B cell (primary cell): ENCODE measurements around the gene NF2. TPM values are rescaled to one million over a fixed set of nuclear protein-coding genes. Genes with fewer than 3 reads are reported as not detected.

Experiments used
- ATAC-seq: fragments of 200-7000 bp; cut with Tn5 transposase; one replicate; pipeline ENCODE4 v1.10.0; 2021; ENCODE audit warnings: low read depth, mild to moderate bottlenecking, moderate number of reproducible peaks, moderate library complexity
- CTCF ChIA-PET: fragments of 350-600 bp; sonication (Branson Sonifier 250); formaldehyde crosslinking; loops from one replicate; lab custom pipeline; 2021; ENCODE audit warnings: antibody characterized with exemption, inconsistent platforms; lab: Charles Lee
- POLR2A ChIA-PET: fragments of 350-600 bp; sonication (Branson Sonifier 250); formaldehyde crosslinking; loops from one replicate; lab custom pipeline; 2021; ENCODE audit warnings: antibody characterized with exemption; lab: Charles Lee
- DNase-seq: peaks from one replicate; pipeline ENCODE4 v3.0.0; 2013
- H2AFZ ChIP-seq: 2 replicates; pipeline ENCODE4 v1.6.1; 2012; ENCODE audit warnings: mild to moderate bottlenecking, low read depth, low read length; ENCODE audit not compliant: insufficient read depth, poor library complexity, severe bottlenecking
- H3K27ac ChIP-seq, 2 donors: 1 replicate in 1 of 2; 2 replicates in 1 of 2; pipeline ENCODE4 v1.5.1; 2012 to 2013; ENCODE audit warnings: low read length in 2 of 2, mild to moderate bottlenecking in 2 of 2, moderate library complexity in 1 of 2
- H3K27me3 ChIP-seq, 4 experiments: fragments of 200-600 bp in 1 of 4; sonication (generic) in 1 of 4; replicated peaks in 1 of 4; 1 replicate in 2 of 4; 2 replicates in 2 of 4; pipeline versions ENCODE4 v1.6.1 to v1.7.0; 2013 to 2016; ENCODE audit warnings: low read length in 3 of 4, mild to moderate bottlenecking in 2 of 4, mixed read lengths in 1 of 4, moderate library complexity in 1 of 4; ENCODE audit not compliant: insufficient read depth in 4 of 4, control insufficient read depth in 3 of 4; ENCODE audit errors: control extremely low read depth in 1 of 4
- H3K36me3 ChIP-seq, 2 experiments: replicated peaks in 1 of 2; 1 replicate in 1 of 2; 2 replicates in 1 of 2; pipeline versions ENCODE4 v1.6.1 to v1.7.1; 2013; ENCODE audit warnings: low read length in 1 of 2; ENCODE audit not compliant: insufficient read depth in 2 of 2, control insufficient read depth in 1 of 2; ENCODE audit errors: control extremely low read depth in 1 of 2, extremely low read depth in 1 of 2
- H3K4me1 ChIP-seq, 2 donors: fragments of 200-600 bp in 1 of 2; sonication (generic) in 1 of 2; 1 replicate in 1 of 2; 2 replicates in 1 of 2; pipeline versions ENCODE4 v1.5.1 to v1.6.1; 2013 to 2017; ENCODE audit warnings: low read length in 2 of 2; ENCODE audit not compliant: control insufficient read depth in 2 of 2, insufficient read depth in 2 of 2
- H3K4me2 ChIP-seq: replicated peaks from 2 replicates; pipeline ENCODE3; 2012; ENCODE audit warnings: mild to moderate bottlenecking, low read depth, low read length; ENCODE audit not compliant: poor library complexity, severe bottlenecking
- H3K4me3 ChIP-seq, 5 experiments: fragments of 200-600 bp in 1 of 5; sonication (generic) in 1 of 5; 1 replicate in 3 of 5; 2 replicates in 2 of 5; pipeline versions ENCODE4 v1.5.1 to v1.7.0; 2011 to 2016; ENCODE audit warnings: low read length in 4 of 5, mild to moderate bottlenecking in 4 of 5, low read depth in 2 of 5, control low read depth in 1 of 5, moderate library complexity in 1 of 5; ENCODE audit not compliant: insufficient read depth in 1 of 5; ENCODE audit errors: control extremely low read depth in 1 of 5, extremely low read depth in 1 of 5
- H3K79me2 ChIP-seq: fragments of 200-600 bp; sonication (generic); one replicate; pipeline ENCODE4 v1.6.0; 2016; ENCODE audit warnings: low read length; ENCODE audit not compliant: control insufficient read depth, insufficient read depth
- H3K9ac ChIP-seq: fragments of 200-600 bp; sonication (generic); 2 replicates; pipeline ENCODE4 v1.6.1; 2017; ENCODE audit warnings: mild to moderate bottlenecking, low read length, moderate library complexity
- H3K9me3 ChIP-seq, 3 donors: one replicate each; pipeline versions ENCODE4 v1.6.1 to v1.7.1; 2013; ENCODE audit warnings: low read length in 2 of 3; ENCODE audit not compliant: control insufficient read depth in 2 of 3, insufficient read depth in 1 of 3; ENCODE audit errors: control extremely low read depth in 1 of 3
- H4K20me1 ChIP-seq: 2 replicates; pipeline ENCODE4 v1.6.0; 2012; ENCODE audit warnings: mild to moderate bottlenecking, low read length; ENCODE audit not compliant: insufficient read depth, control insufficient read depth, poor library complexity, severe bottlenecking
- H3K27ac Mint-ChIP-seq: one replicate; pipeline ENCODE4 v1.8.0; 2021; ENCODE audit warnings: mixed read lengths
- H3K27me3 Mint-ChIP-seq: one replicate; pipeline ENCODE4 v1.8.0; 2021; ENCODE audit warnings: mixed read lengths
- H3K4me1 Mint-ChIP-seq: one replicate; pipeline ENCODE4 v1.8.0; 2021; ENCODE audit warnings: mixed read lengths
- H3K4me3 Mint-ChIP-seq: one replicate; pipeline ENCODE4 v1.8.0; 2021; ENCODE audit warnings: mixed read lengths
- H3K9me3 Mint-ChIP-seq: one replicate; pipeline ENCODE4 v1.8.0; 2022; ENCODE audit warnings: mixed read lengths; ENCODE audit not compliant: insufficient read depth
- CTCF ChIP-seq: fragments of 200-600 bp; IDR thresholded peaks from one replicate; pipeline ENCODE4 v1.8.0; 2022; ENCODE audit warnings: antibody characterized with exemption, mild to moderate bottlenecking
- EZH2 ChIP-seq: IDR thresholded peaks from 2 replicates; pipeline ENCODE4 v1.6.1; 2012; ENCODE audit warnings: borderline replicate concordance, low read depth, mild to moderate bottlenecking, moderate library complexity, low read length; ENCODE audit not compliant: insufficient read depth, poor library complexity, severe bottlenecking
- WGBS: methylation state at CpG from one replicate; pipeline ENCODE4 v1.1.5; 2013; ENCODE audit warnings: missing lambda C conversion rate; ENCODE audit not compliant: insufficient coverage; 5-methylcytosine and 5-hydroxymethylcytosine counted together
- intact Hi-C: fragments of 100-400 bp; cut with micrococcal nuclease; formaldehyde crosslinking; loops from one replicate; pipeline ENCODE4 v1.10.0; 2022
- polyA plus RNA-seq: library from polyadenylated mRNA; depleted of rRNA; stranded (reverse); fragments of >200 nt; gene quantifications from 2 replicates; pipeline ENCODE4 v1.2.3, GENCODE V29; 2012
- total RNA-seq, 2 donors: library from RNA; stranded (reverse); fragments of 120-200 nt in 1 of 2; gene quantifications; 1 replicate in 1 of 2; 2 replicates in 1 of 2; pipeline versions ENCODE4 v1.2.3 to v1.2.4, GENCODE V29; 2013 to 2022

Gene NF2
- total and polyA plus RNA-seq, 2 donors (not counting 1 experiment from before 2014, with no cell fraction given), result 9.4 to 26.6 TPM

DNA sequence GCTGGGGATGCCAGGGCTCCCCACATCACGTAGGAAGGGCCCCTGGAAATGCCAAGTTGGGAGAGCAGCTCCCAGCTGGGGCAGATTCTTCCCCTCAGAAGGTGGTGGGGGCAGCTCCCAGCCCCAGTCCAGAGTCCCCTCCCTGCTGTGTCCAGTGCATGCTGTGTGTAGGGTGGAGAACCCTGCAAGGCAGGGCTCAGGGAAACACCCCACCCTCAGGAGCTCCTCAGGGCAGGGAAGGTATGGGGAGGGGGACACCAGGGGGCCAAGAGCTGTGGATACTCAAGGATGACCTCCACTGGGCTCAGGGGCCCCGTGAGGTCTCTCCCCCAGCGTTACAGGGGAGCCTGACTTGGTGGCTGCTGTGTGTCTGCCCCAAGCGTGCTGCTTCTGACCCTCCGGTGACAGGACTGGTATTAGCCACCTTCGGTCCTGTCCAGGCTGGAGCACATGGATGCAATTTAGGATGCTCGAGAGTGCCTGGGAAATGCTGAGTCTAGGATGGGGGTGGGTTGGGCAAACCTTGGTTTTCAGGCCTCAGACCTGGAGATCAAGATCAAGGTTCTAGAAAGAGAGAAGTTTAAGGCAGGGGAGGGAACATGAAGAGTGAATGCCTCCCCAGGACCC, 100.2 kb downstream of the NF2 start:
- no peak for ATAC-seq
- H3K27ac ChIP-seq, result no peak overlapping the region
- H3K4me2 ChIP-seq, result peak overlapping the region; percentile 46
- peaks cover 0 to 19% (median 4%) of the 10 kb centered on the region in 4 experiments for H3K27me3 ChIP-seq
- H3K79me2 ChIP-seq, result no peaks in the 10 kb centered on the region
- TF ChIP-seq EZH2 (no peak), CTCF (no peak)
- no peaks in the 10 kb centered on the region for H4K20me1 ChIP-seq
- no peak overlapping the region for H3K4me3 Mint-ChIP-seq
- no peak overlapping the region for H2AFZ ChIP-seq
- no peak for DNase-seq
- H3K4me1 ChIP-seq, result peaks cover 19 to 28% of the 10 kb centered on the region in 2 donors
- peaks cover 0 to 2% (median 0%) of the 10 kb centered on the region in 3 donors for H3K9me3 ChIP-seq
- intact Hi-C loops, result no loop called here
- no peak overlapping the region for H3K27ac Mint-ChIP-seq
- H3K4me1 Mint-ChIP-seq, result peaks cover 20% of the 10 kb centered on the region
- H3K27me3 Mint-ChIP-seq, result peaks cover 11% of the 10 kb centered on the region
- no peaks in the 10 kb centered on the region for H3K36me3 ChIP-seq
- H3K4me3 ChIP-seq, result no peak overlapping the region
- POLR2A ChIA-PET, result no interaction called here
- CTCF ChIA-PET, result no interaction called here
- WGBS, result 86% methylated on average over 6 of the region's 7 CpGs
- peak overlapping the region; percentile 23 for H3K9ac ChIP-seq
- no peaks in the 10 kb centered on the region for H3K9me3 Mint-ChIP-seq

DNA sequence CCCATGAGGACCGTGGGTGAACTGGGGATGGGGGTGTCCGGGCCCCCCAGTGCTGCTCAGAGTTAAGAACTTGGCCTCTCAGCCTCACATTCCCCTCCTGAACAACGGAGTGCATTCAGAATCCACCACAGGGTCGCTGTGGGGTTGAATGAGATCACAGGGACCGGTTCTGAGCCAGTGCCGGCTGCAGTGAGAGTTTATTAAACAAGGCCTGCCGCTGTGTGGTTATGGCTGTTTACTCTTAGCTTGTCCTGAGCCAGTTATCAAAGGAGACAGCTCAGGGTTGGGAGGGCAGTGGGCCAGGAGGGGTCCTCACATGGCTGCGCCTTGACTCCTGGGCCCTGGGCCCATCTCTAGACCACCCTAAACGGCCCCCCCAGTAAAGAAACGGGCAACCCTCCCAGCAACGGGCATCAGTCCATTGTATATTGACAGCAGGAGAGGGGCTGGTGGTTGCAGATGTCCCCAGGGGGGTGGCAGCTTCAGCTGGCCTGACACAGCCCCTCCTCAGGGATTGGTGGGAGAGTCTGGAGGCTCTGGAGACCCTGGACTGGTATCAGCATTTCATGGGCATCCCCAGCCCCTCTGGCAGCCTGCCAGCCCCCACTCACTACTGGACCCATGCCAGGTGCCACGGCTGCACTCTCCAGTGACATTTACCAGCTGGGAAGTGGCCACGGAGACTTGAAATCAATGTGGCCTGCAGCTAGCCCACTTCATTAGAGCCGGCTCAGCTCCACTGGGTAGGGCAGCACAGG, 101.3 kb downstream of the NF2 start:
- CTCF ChIA-PET, result interaction anchor here (0.9 kb wide), 1 partner anchor 15 kb away, joined by 3 read pairs; no protein-coding TSS in a partner anchor
- POLR2A ChIA-PET, result no interaction called here
- 63% methylated on average over 4 of the region's 14 CpGs for WGBS

More for the DNA sequence above, 101.3 kb downstream of the NF2 start:
- H3K4me2 ChIP-seq, result no peak overlapping the region
- no peak for ATAC-seq
- peaks cover 11% of the 10 kb centered on the region for H3K27me3 Mint-ChIP-seq
- no peak overlapping the region for H3K4me3 Mint-ChIP-seq
- no peak overlapping the region for H3K9ac ChIP-seq
- DNase-seq, result no peak
- peaks cover 0 to 19% (median 4%) of the 10 kb centered on the region in 4 experiments for H3K27me3 ChIP-seq
- no peak overlapping the region for H3K27ac Mint-ChIP-seq
- no peak overlapping the region for H3K4me3 ChIP-seq
- no peak overlapping the region for H2AFZ ChIP-seq
- no peaks in the 10 kb centered on the region for H3K9me3 Mint-ChIP-seq
- H3K27ac ChIP-seq, result no peak overlapping the region
- H4K20me1 ChIP-seq, result no peaks in the 10 kb centered on the region
- no peaks in the 10 kb centered on the region for H3K79me2 ChIP-seq
- peaks cover 0 to 2% (median 0%) of the 10 kb centered on the region in 3 donors for H3K9me3 ChIP-seq
- H3K4me1 Mint-ChIP-seq, result peaks cover 20% of the 10 kb centered on the region
- H3K4me1 ChIP-seq, result peaks cover 19 to 28% of the 10 kb centered on the region in 2 donors
- intact Hi-C loops, result no loop called here
- no peaks in the 10 kb centered on the region for H3K36me3 ChIP-seq
- TF ChIP-seq EZH2 (no peak), CTCF (no peak)
